Activated CD4-positive, alpha-beta T cell treated with anti-CD3 and anti-CD28 coated beads, Interleukin-2, amount 10 ng/mL, durations not matched to agents 7 days and 5 days (primary cell): ENCODE results near the gene CD28. TPM values are rescaled to one million over a fixed set of nuclear protein-coding genes. Genes with fewer than 3 reads are reported as not detected.
"Not testable (repeated sequence)": the region's sequence is repeated elsewhere in the genome, so short reads cannot be mapped to it uniquely, and the experiment has no call there.

Source experiments
- CTCF ChIA-PET: fragments of 350-600 bp; sonication (Branson Sonifier 250); formaldehyde crosslinking; loops from one replicate; lab custom pipeline; 2021; ENCODE audit warnings: antibody characterized with exemption; lab: Charles Lee
- POLR2A ChIA-PET: fragments of 350-600 bp; sonication (Branson Sonifier 250); formaldehyde crosslinking; loops from one replicate; lab custom pipeline; 2021; ENCODE audit warnings: antibody characterized with exemption; lab: Charles Lee
- DNase-seq: peaks from one replicate; pipeline ENCODE4 v3.0.0-alpha.2; 2020
- H3K27ac Mint-ChIP-seq: one replicate; pipeline ENCODE4 v1.8.0; 2021; ENCODE audit warnings: mild to moderate bottlenecking, moderate library complexity, mixed read lengths
- H3K27me3 Mint-ChIP-seq: one replicate; pipeline ENCODE4 v1.8.0; 2021; ENCODE audit warnings: mixed read lengths
- H3K36me3 Mint-ChIP-seq: one replicate; pipeline ENCODE4 v1.8.0; 2021; ENCODE audit warnings: low read depth, mixed read lengths
- H3K4me1 Mint-ChIP-seq: one replicate; pipeline ENCODE4 v1.8.0; 2021; ENCODE audit warnings: mixed read lengths
- H3K4me3 Mint-ChIP-seq: one replicate; pipeline ENCODE4 v1.8.0; 2021; ENCODE audit warnings: mild to moderate bottlenecking, moderate library complexity, mixed read lengths
- H3K9me3 Mint-ChIP-seq: one replicate; pipeline ENCODE4 v1.8.0; 2021; ENCODE audit warnings: mixed read lengths
- total RNA-seq, 2 experiments: library from RNA; stranded (reverse); gene quantifications; one replicate each; pipeline ENCODE4 v1.2.3, GENCODE V29; 2021

The CD28 gene
- total RNA-seq, 2 experiments from 2014 or later, result 151 to 163 TPM

DNA sequence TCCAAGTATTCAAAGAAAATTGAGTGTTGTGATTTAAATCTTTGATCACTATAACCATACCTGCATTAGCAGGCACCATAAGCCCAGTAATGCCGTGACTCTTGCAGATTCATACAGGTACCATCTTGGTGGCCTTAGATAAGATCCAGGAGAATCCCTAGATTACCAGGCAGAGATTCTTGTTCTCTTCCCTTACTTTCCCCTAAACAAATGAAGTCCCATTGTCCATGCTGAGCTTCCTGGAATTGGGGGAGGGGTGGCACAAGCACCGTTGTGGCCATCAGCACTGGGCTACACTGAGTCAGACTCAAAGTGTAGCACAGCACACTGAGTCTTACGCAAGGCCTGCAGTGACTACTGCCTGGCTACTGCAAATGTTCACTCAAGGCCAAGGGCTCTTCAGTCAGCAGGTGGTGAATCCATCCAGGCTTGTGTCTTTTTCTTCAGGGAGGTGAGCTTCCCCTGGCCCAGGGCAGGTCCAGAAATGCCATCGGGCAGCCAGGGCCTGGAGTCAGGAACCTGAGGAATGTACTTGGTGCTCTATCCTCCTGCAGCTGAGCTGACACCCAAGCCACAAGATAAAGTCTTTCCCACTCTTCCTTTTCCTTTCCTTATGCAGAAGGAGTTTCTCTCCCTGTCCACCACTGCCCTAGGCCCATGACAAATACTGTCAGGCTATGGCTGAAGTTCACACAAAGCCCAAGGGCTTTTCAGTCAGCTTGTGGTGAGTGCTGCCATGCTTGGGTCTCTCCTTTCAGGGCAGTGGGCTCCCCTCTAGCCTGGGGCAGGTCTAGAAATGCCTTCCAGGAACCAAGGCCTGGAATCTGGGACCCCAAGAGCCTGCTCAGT is 52.6 kb downstream of the CD28 start:
- no peaks in the 10 kb centered on the region for H3K27me3 Mint-ChIP-seq
- ChIA-PET POLR2A (no interaction called here), CTCF (interaction anchor here (0.7 to 2.1 kb wide), 10 partner anchors 8 to 994 kb away, joined by 3 to 5 read pairs (median 4); no protein-coding TSS in a partner anchor)
- DNase-seq, result no peak
- H3K9me3 Mint-ChIP-seq, result peaks cover 40% of the 10 kb centered on the region
- H3K36me3 Mint-ChIP-seq, result peaks cover 84% of the 10 kb centered on the region
- no peak overlapping the region for H3K4me3 Mint-ChIP-seq
- H3K4me1 Mint-ChIP-seq, result peaks cover 32% of the 10 kb centered on the region
- H3K27ac Mint-ChIP-seq, result no peak overlapping the region

- Mint-ChIP-seq H3K27me3 (no peaks in the 10 kb centered on the region), H3K4me1 (peaks cover 39% of the 10 kb centered on the region), H3K36me3 (peaks cover 83% of the 10 kb centered on the region), H3K4me3 (no peak overlapping the region), H3K27ac (no peak overlapping the region), H3K9me3 (peaks cover 36% of the 10 kb centered on the region)
- POLR2A ChIA-PET, result no interaction called here
- DNase-seq, result no peak
- CTCF ChIA-PET, result interaction anchor here (0.7 to 1.4 kb wide), 4 partner anchors 9 to 111 kb away, joined by 3 to 4 read pairs (median 3); no protein-coding TSS in a partner anchor
Observed at GRCh38 chr2:203759690-203760365, 53.4 kb downstream of the CD28 start.

GRCh38 chr2:203761121-203761520 is 54.7 kb downstream of the CD28 start:
- H3K27ac Mint-ChIP-seq, result no peak overlapping the region
- H3K36me3 Mint-ChIP-seq, result peaks cover 84% of the 10 kb centered on the region
- no peak for DNase-seq
- peaks cover 32% of the 10 kb centered on the region for H3K9me3 Mint-ChIP-seq
- peaks cover 50% of the 10 kb centered on the region for H3K4me1 Mint-ChIP-seq
- POLR2A ChIA-PET, result no interaction called here
- H3K27me3 Mint-ChIP-seq, result no peaks in the 10 kb centered on the region
- CTCF ChIA-PET, result interaction anchor here (1.5 kb wide), 1 partner anchor 12 kb away, joined by 3 read pairs; no protein-coding TSS in a partner anchor
- H3K4me3 Mint-ChIP-seq, result no peak overlapping the region

DNA sequence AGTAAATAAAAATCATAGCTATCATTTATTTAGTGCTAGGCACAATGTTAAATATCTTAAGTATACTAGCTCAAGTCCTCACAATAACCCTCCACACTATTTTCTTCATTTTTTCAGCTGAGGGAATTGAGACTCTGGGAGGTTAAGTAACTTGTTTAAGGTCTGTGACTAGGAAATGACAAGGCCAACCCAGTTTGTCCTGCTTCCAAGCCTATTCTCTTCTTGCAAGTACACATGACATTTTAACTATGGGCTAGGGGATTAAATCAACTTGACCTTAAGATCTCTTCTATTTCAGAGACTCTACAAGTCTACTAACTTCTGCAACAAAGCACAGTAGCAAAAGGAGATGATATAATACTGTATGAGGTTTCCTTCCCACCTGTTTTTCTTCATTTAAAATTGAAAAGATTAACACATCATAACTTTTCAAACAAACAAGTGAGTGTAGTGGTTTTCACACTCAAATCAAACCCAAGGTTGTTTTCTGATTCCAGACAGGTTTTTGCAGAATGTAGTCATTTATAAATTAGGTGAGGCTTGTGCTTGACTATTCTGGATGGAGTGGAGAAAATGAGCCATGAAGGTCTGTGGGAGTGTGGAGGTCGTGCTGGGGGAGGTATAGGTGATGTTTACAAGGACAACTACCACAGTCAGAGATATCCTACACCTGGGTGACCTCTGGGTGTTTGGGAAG is 57.0 kb downstream of the CD28 start:
- peaks cover 56% of the 10 kb centered on the region for H3K4me1 Mint-ChIP-seq
- H3K27me3 Mint-ChIP-seq, result no peaks in the 10 kb centered on the region
- DNase-seq, result no peak
- H3K9me3 Mint-ChIP-seq, result peaks cover 32% of the 10 kb centered on the region
- peak overlapping the region; percentile 88 for H3K27ac Mint-ChIP-seq
- ChIA-PET CTCF (interaction anchor here (1.0 to 5.5 kb wide), 7 partner anchors 12 to 44 kb away, joined by 3 to 44 read pairs (median 4); no protein-coding TSS in a partner anchor), POLR2A (interaction anchor here (1.6 kb wide), 1 partner anchor 15 kb away, joined by 4 read pairs; no protein-coding TSS in a partner anchor)
- peaks cover 81% of the 10 kb centered on the region for H3K36me3 Mint-ChIP-seq
- no peak overlapping the region for H3K4me3 Mint-ChIP-seq

- ChIA-PET POLR2A (interaction anchor here (0.5 to 1.6 kb wide), 2 partner anchors 16 to 59 kb away, joined by 3 to 4 read pairs; no protein-coding TSS in a partner anchor), CTCF (interaction anchor here (0.9 to 5.5 kb wide), 9 partner anchors 11 to 43 kb away, joined by 3 to 44 read pairs (median 4); no protein-coding TSS in a partner anchor)
- H3K4me1 Mint-ChIP-seq, result peaks cover 56% of the 10 kb centered on the region
- peak overlapping the region; percentile 88 for H3K27ac Mint-ChIP-seq
- no peaks in the 10 kb centered on the region for H3K27me3 Mint-ChIP-seq
- peak; percentile 18 for DNase-seq
- peaks cover 77% of the 10 kb centered on the region for H3K36me3 Mint-ChIP-seq
- no peak overlapping the region for H3K4me3 Mint-ChIP-seq
- peaks cover 28% of the 10 kb centered on the region for H3K9me3 Mint-ChIP-seq
Observed at GRCh38 chr2:203763938-203764664, 57.7 kb downstream of the CD28 start.

DNA sequence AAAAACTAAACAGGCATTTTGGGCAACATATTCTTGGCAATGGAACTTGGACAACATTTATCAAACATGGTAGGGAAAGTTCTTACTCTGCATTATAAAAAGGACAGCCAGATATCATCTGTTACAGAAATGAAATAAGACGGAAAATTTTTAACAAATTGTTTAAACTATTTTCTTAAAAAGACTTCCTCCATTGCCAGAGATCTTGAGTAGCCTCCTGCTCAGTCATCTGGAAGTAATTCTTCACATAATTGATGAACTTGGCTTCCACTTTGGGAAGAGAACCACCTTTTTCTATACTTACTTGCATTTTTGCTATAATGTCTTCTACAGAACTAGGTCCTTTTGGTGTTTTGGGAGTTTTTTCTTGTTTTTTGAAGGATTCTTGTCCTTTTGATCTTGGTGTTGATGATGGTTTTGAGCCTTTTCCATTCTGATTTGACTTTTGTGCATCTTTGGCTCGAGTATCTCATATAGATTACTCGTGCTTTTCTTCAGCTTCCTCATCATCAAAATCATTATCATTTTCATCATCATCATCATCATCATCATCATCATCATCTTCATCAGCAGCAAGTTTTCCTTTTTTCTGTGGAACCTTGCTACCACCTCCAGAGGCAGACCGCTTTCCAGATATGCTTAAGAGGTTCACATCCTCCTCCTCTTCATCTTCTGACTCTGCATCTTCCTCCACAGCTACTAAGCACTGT is 66.2 kb downstream of the CD28 start:
- peaks cover 19% of the 10 kb centered on the region for H3K9me3 Mint-ChIP-seq
- H3K27ac Mint-ChIP-seq, result no peak overlapping the region
- ChIA-PET POLR2A (no interaction called here), CTCF (interaction anchor here (1.0 kb wide), 1 partner anchor 8 kb away, joined by 4 read pairs; no protein-coding TSS in a partner anchor)
- DNase-seq, result no peak
- peaks cover 5% of the 10 kb centered on the region for H3K4me1 Mint-ChIP-seq
- no peaks in the 10 kb centered on the region for H3K27me3 Mint-ChIP-seq
- peaks cover 42% of the 10 kb centered on the region for H3K36me3 Mint-ChIP-seq
- H3K4me3 Mint-ChIP-seq, result no peak overlapping the region

- Mint-ChIP-seq H3K27ac (no peak overlapping the region), H3K27me3 (no peaks in the 10 kb centered on the region), H3K9me3 (peaks cover 13% of the 10 kb centered on the region), H3K4me3 (no peak overlapping the region), H3K36me3 (peaks cover 37% of the 10 kb centered on the region), H3K4me1 (peaks cover 12% of the 10 kb centered on the region)
- ChIA-PET POLR2A (no interaction called here), CTCF (interaction anchor here (0.6 to 2.3 kb wide), 4 partner anchors 10 to 30 kb away, joined by 3 to 8 read pairs (median 4); no protein-coding TSS in a partner anchor)
- DNase-seq, result no peak
Observed at GRCh38 chr2:203774760-203775159, 68.3 kb downstream of the CD28 start.

GRCh38 chr2:203775684-203776083 is 69.2 kb downstream of the CD28 start:
- ChIA-PET POLR2A (no interaction called here), CTCF (interaction anchor here (1.0 to 2.3 kb wide), 3 partner anchors 11 to 29 kb away, joined by 3 to 8 read pairs (median 5); no protein-coding TSS in a partner anchor)
- no peak for DNase-seq
- H3K4me3 Mint-ChIP-seq, result no peak overlapping the region
- no peaks in the 10 kb centered on the region for H3K27me3 Mint-ChIP-seq
- peaks cover 19% of the 10 kb centered on the region for H3K4me1 Mint-ChIP-seq
- H3K9me3 Mint-ChIP-seq, result peaks cover 12% of the 10 kb centered on the region
- no peak overlapping the region for H3K27ac Mint-ChIP-seq
- H3K36me3 Mint-ChIP-seq, result peaks cover 35% of the 10 kb centered on the region

- H3K4me1 Mint-ChIP-seq, result peaks cover 26% of the 10 kb centered on the region
Observed at GRCh38 chr2:203777030-203777429, 70.6 kb downstream of the CD28 start.

GRCh38 chr2:203779477-203780073 is 73.1 kb downstream of the CD28 start:
- Mint-ChIP-seq H3K4me1 (peaks cover 47% of the 10 kb centered on the region), H3K27ac (peak overlapping the region; percentile 39), H3K36me3 (peaks cover 20% of the 10 kb centered on the region), H3K9me3 (peaks cover 11% of the 10 kb centered on the region)
- DNase-seq, POLR2A ChIA-PET, H3K4me3 Mint-ChIP-seq, H3K27me3 Mint-ChIP-seq: not testable (repeated sequence)
- CTCF ChIA-PET, result interaction anchor here (0.9 to 4.7 kb wide), 4 partner anchors 13 to 23 kb away, joined by 3 to 22 read pairs (median 6); no protein-coding TSS in a partner anchor

More at GRCh38 chr2:203777030-203777429, 70.6 kb downstream of the CD28 start:
- CTCF ChIA-PET, result no interaction called here
- H3K9me3 Mint-ChIP-seq, result peaks cover 13% of the 10 kb centered on the region
- no peaks in the 10 kb centered on the region for H3K27me3 Mint-ChIP-seq
- H3K4me3 Mint-ChIP-seq, result no peak overlapping the region
- POLR2A ChIA-PET, result no interaction called here
- DNase-seq, result no peak
- peaks cover 32% of the 10 kb centered on the region for H3K36me3 Mint-ChIP-seq
- H3K27ac Mint-ChIP-seq, result no peak overlapping the region

- Mint-ChIP-seq H3K4me3 (no peak overlapping the region), H3K27ac (no peak overlapping the region), H3K36me3 (peaks cover 20% of the 10 kb centered on the region), H3K4me1 (peaks cover 51% of the 10 kb centered on the region), H3K9me3 (peaks cover 11% of the 10 kb centered on the region), H3K27me3 (no peaks in the 10 kb centered on the region)
- ChIA-PET CTCF (interaction anchor here (0.9 to 4.7 kb wide), 6 partner anchors 8 to 22 kb away, joined by 3 to 22 read pairs (median 4); no protein-coding TSS in a partner anchor), POLR2A (no interaction called here)
- DNase-seq, result no peak
Observed at GRCh38 chr2:203780231-203780630, 73.8 kb downstream of the CD28 start.
